Kidney (tissue), 14 donors: ENCODE measurements around the gene SLC7A7. TPM values are rescaled to one million over a fixed set of nuclear protein-coding genes. Genes with fewer than 3 reads are reported as not detected.
"Not testable (repeated sequence)": the region's sequence is repeated elsewhere in the genome, so short reads cannot be mapped to it uniquely, and the experiment has no call there.

Experiments used
- DNase-seq, 5 donors: peaks; one replicate each; pipeline ENCODE4 v3.0.0-alpha.2; 2013 to 2020
- FAIRE-seq: peaks from 2 replicates; lab custom pipeline; 2012; peaks lifted over from hg19 to GRCh38; lab: Jason Lieb, UNC
- H3K27ac ChIP-seq, 2 donors: one replicate each; pipeline ENCODE4 v1.7.0; 2013; ENCODE audit warnings: low read depth in 2 of 2, low read length in 2 of 2, inconsistent platforms in 1 of 2
- H3K27me3 ChIP-seq: one replicate; pipeline ENCODE4 v1.7.1; 2013; ENCODE audit warnings: low read length, inconsistent platforms; ENCODE audit not compliant: control insufficient read depth, insufficient read depth
- H3K36me3 ChIP-seq, 3 donors: one replicate each; pipeline versions ENCODE4 v1.7.0 to v1.7.1; 2013; ENCODE audit warnings: low read length in 3 of 3, control low read depth in 1 of 3, inconsistent platforms in 1 of 3; ENCODE audit not compliant: insufficient read depth in 3 of 3, control insufficient read depth in 2 of 3
- H3K4me1 ChIP-seq, 3 donors: one replicate each; pipeline versions ENCODE4 v1.7.0 to v1.7.1; 2013; ENCODE audit warnings: low read length in 3 of 3, inconsistent platforms in 1 of 3, low read depth in 1 of 3; ENCODE audit not compliant: control insufficient read depth in 2 of 3, insufficient read depth in 2 of 3
- H3K4me3 ChIP-seq, 3 donors: one replicate each; pipeline versions ENCODE4 v1.7.0 to v1.8.1; 2013; ENCODE audit warnings: low read length in 3 of 3, control low read depth in 1 of 3, inconsistent platforms in 1 of 3
- H3K9ac ChIP-seq, 3 donors: one replicate each; pipeline versions ENCODE4 v1.7.0 to v1.7.1; 2013; ENCODE audit warnings: low read length in 3 of 3, control low read depth in 1 of 3, inconsistent platforms in 1 of 3
- H3K9me3 ChIP-seq, 3 donors: one replicate each; pipeline versions ENCODE4 v1.7.0 to v1.7.1; 2013; ENCODE audit warnings: low read length in 3 of 3, control low read depth in 1 of 3, inconsistent platforms in 1 of 3; ENCODE audit not compliant: control insufficient read depth in 2 of 3, insufficient read depth in 1 of 3
- CTCF ChIP-seq: IDR thresholded peaks from 3 replicates; pipeline ENCODE4 v1.5.1; 2012; ENCODE audit warnings: mild to moderate bottlenecking, moderate library complexity, borderline replicate concordance; ENCODE audit not compliant: insufficient read depth; ENCODE audit errors: extremely low read depth
- intact Hi-C: fragments of 100-400 bp; cut with DNase I; formaldehyde crosslinking; loops from one replicate; pipeline ENCODE4 v1.11.1; 2022
- polyA plus RNA-seq: library from polyadenylated mRNA; stranded (reverse); fragments of 350-450 nt; fragmentation: Illumina TruSeq; extraction: RNeasy Lipid Tissue Mini Kit (QIAGEN cat#74804); gene quantifications from one replicate; pipeline ENCODE4 v1.2.3, GENCODE V29; 2014; ENCODE audit warnings: low read depth, low replicate concordance; ENCODE audit not compliant: insufficient read depth
- total RNA-seq: library from RNA; stranded (reverse); fragmentation: NEBNext Ultra II Directional; extraction: Animal tissue kit (Norgen Biotek cat#: 25700); gene quantifications from one replicate; pipeline ENCODE4 v1.2.1, GENCODE V29; 2021
- donor health status: control.
- donor health status: control.
- donor health status: control.
- donor health status: control.
- donor health status: control.
- donor health status: DM: yes; HTN: yes; CAD: no.
- donor health status: Normal renal cell carcinoma (clear cell type).

SLC7A7 gene
- total and polyA plus RNA-seq, 2 donors from 2014 or later: 26.6 to 235 TPM

- Histone ChIP-seq H3K27ac (no peak overlapping the region), H3K9me3 (no peaks in the 10 kb centered on the region), H3K36me3 (peaks cover 0 to 11% (median 4%) of the 10 kb centered on the region in 3 donors), H3K27me3 (no peaks in the 10 kb centered on the region), H3K9ac (peak overlapping the region in 2 of 3 donors; percentile 88 to 93), H3K4me1 (peaks cover 0 to 5% (median 0%) of the 10 kb centered on the region in 3 donors), H3K4me3 (peak overlapping the region; percentile 66 to 97 (median 83))
- FAIRE-seq: no peak
- intact Hi-C loops: no loop called here
- no peak for DNase-seq
- TF ChIP-seq CTCF: no peak
Observed at GRCh38 chr14:22830443-22831010, 15.3 kb upstream of the SLC7A7 start.

- DNase-seq: peak; percentile 92 to 97 (median 96)
- TF ChIP-seq CTCF: no peak
- Histone ChIP-seq H3K4me3 (peak within 1 kb of the TSS; percentile 66 to 97 (median 83)), H3K9ac (peak within 1 kb of the TSS; percentile 36 to 93 (median 88)), H3K27ac (peak within 1 kb of the TSS; percentile 33 to 74), H3K4me1 (peaks cover 0 to 7% (median 0%) of the 10 kb centered on the region in 3 donors), H3K36me3 (peaks cover 0 to 11% (median 4%) of the 10 kb centered on the region in 3 donors), H3K27me3 (no peaks in the 10 kb centered on the region), H3K9me3 (no peaks in the 10 kb centered on the region)
- no peak for FAIRE-seq
- intact Hi-C loops: no loop called here
Observed at GRCh38 chr14:22829661-22830442, 14.6 kb upstream of the SLC7A7 start, which contains the start of gene MRPL52. TSS of gene MRPL52 (plus strand) at chr14:22829887. CDS start at chr14:22829913, 26 bp downstream.

GRCh38 chr14:22829076-22829660 is 13.9 kb upstream of the SLC7A7 start:
- H3K36me3 ChIP-seq, H3K4me1 ChIP-seq, intact Hi-C loops, H3K27me3 ChIP-seq, H3K9me3 ChIP-seq, DNase-seq, H3K27ac ChIP-seq, FAIRE-seq: not testable (repeated sequence)
- peak overlapping the region in 2 of 3 donors; percentile 36 to 93 for H3K9ac ChIP-seq
- H3K4me3 ChIP-seq: peak overlapping the region; percentile 66 to 97 (median 83)
